T-helper 2 cell treated with Interferon-gamma antibody and Interleukin-4, amounts not matched to agents 5 μg/mL and 100 μg/mL, for 36 hours (primary cell): Measurements from ENCODE around the gene ADAM33.

ENCODE experiments used
- DNase-seq: peaks from one replicate; pipeline ENCODE4 v3.0.0; 2021; ENCODE audit warnings: low spot score
- H3K27ac Mint-ChIP-seq: one replicate; pipeline ENCODE4 v1.8.0; 2021; ENCODE audit warnings: mild to moderate bottlenecking, mixed read lengths
- H3K27me3 Mint-ChIP-seq: one replicate; pipeline ENCODE4 v1.8.0; 2021; ENCODE audit warnings: low read depth, mixed read lengths
- H3K36me3 Mint-ChIP-seq: one replicate; pipeline ENCODE4 v1.8.0; 2021; ENCODE audit warnings: low read depth, mixed read lengths
- H3K4me1 Mint-ChIP-seq: one replicate; pipeline ENCODE4 v1.8.0; 2021; ENCODE audit warnings: low read depth, mixed read lengths
- H3K4me3 Mint-ChIP-seq: one replicate; pipeline ENCODE4 v1.8.0; 2022; ENCODE audit warnings: mild to moderate bottlenecking, moderate library complexity, mixed read lengths
- H3K9me3 Mint-ChIP-seq: one replicate; pipeline ENCODE4 v1.8.0; 2021; ENCODE audit warnings: mixed read lengths

ADAM33 gene

DNA sequence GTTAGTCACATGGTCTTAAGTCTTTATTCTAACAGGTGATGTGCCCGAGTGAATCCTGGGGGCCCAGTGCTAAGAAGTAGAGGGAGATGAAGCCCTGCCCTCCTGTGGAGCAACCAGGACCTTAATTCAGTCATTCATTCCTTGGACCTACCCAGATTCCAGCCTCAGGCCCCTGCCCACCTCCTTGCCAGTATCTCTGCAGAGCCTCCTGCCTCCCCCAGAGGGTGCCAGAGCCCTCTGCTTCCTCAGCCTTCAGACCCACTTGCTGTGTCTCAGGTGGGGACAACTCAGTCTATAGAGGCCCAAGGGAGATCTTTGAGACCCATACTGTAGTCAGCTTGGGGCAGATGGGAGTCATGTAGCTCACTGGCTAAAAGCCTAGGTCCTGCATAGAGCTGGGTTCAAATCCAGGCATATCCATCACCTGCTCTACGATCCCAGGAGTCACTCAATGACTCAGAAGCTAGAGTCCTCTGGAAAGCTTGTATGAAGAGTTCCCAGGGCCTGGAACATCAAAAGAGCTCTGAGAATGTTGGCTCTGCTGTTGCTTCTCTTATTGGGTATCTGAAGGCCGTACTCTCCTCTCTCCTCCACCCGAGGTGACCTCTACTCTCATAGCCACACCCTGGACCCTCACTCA is 34.5 kb upstream of the ADAM33 start:
- Mint-ChIP-seq H3K9me3 (no peaks in the 10 kb centered on the region), H3K4me1 (peaks cover 11% of the 10 kb centered on the region), H3K4me3 (no peak overlapping the region), H3K27ac (no peak overlapping the region), H3K27me3 (peaks cover 7% of the 10 kb centered on the region), H3K36me3 (no peaks in the 10 kb centered on the region)
- no peak for DNase-seq

DNA sequence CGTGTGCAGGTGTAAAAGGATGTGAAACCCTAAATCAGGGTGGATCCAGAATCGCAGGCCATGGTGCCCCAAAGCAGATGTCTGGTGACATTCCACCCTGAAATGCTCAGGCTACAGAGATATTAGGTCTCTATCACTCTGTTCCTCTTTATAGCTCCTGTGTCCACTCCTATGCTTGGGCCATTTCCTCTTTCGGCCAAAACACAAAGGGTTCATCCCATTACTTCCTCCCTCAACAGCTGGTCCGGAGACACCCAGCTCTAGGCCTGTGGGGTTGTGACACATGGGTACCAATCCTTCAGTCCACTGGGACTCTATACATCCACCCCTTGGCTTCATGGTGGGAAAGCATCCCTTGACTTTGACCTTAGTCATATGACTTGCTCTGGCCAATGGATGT is 32.3 kb upstream of the ADAM33 start:
- no peaks in the 10 kb centered on the region for H3K9me3 Mint-ChIP-seq
- no peaks in the 10 kb centered on the region for H3K36me3 Mint-ChIP-seq
- H3K27ac Mint-ChIP-seq = no peak overlapping the region
- no peaks in the 10 kb centered on the region for H3K4me1 Mint-ChIP-seq
- no peak overlapping the region for H3K4me3 Mint-ChIP-seq
- DNase-seq = no peak
- no peaks in the 10 kb centered on the region for H3K27me3 Mint-ChIP-seq

DNA sequence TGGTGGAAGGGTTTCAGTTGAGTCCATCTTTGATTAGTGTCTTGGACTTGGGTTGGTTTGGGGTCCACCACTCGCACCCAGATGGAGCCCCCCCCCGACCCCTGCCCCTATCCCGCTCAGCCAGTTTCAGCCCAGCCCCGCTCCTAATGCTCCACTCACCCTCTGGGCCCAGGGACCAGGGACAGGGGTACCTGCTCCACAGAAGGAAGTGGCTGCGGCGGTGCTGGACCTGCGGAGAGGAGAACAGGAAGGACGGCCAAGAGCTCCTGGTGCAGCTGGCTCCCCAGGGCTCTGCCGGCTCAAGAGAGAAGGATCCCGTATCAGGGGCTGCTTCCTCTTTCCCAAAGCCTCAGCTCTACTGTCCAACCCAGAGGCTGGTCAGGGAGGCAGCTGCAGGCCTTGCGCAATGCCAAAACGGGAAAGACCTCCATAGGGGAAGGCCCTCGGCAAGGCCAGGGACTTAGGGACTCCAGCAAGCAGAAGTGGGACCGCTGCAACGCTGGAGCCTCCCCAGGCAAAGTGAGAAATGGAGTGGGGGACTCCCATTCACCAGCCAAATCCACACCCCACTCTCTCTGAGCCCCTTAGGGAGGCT is 30.6 kb upstream of the ADAM33 start, which contains the start of gene SIGLEC1:
Gene SIGLEC1 (minus strand): TSS at position 322 of the 595 bp plus-strand sequence. CDS start 5,472 bp downstream, outside the sequence.
- Mint-ChIP-seq H3K36me3 (no peaks in the 10 kb centered on the region), H3K27ac (no peak within 1 kb of the TSS), H3K27me3 (no peaks in the 10 kb centered on the region), H3K4me3 (no peak within 1 kb of the TSS), H3K9me3 (no peaks in the 10 kb centered on the region), H3K4me1 (no peaks in the 10 kb centered on the region)
- DNase-seq = no peak

DNA sequence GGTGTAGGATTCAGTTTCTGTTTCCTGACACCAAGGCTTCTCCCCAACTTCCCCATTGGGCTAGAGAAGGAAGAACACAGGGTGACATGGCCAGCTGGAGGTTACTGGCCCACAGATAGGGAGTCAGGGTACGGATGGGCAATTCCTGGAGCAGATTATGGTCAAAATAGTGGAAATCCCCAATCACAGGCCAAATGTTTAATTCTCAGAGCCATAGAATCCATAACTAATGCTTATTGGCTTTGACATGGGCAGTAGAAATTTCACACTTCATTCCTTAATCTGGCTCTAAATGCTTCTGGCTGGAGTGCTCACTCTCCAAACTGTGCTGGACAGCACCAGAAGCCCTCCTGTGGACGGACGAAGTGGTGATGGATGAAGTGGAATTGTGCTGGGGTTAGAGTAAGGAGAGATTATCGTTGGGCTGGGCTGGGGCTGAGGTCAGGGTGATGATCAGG is 29.7 kb upstream of the ADAM33 start:
- no peak overlapping the region for H3K4me3 Mint-ChIP-seq
- H3K27me3 Mint-ChIP-seq = no peaks in the 10 kb centered on the region
- no peaks in the 10 kb centered on the region for H3K4me1 Mint-ChIP-seq
- H3K9me3 Mint-ChIP-seq = no peaks in the 10 kb centered on the region
- H3K36me3 Mint-ChIP-seq = no peaks in the 10 kb centered on the region
- H3K27ac Mint-ChIP-seq = no peak overlapping the region
- DNase-seq = no peak

DNA sequence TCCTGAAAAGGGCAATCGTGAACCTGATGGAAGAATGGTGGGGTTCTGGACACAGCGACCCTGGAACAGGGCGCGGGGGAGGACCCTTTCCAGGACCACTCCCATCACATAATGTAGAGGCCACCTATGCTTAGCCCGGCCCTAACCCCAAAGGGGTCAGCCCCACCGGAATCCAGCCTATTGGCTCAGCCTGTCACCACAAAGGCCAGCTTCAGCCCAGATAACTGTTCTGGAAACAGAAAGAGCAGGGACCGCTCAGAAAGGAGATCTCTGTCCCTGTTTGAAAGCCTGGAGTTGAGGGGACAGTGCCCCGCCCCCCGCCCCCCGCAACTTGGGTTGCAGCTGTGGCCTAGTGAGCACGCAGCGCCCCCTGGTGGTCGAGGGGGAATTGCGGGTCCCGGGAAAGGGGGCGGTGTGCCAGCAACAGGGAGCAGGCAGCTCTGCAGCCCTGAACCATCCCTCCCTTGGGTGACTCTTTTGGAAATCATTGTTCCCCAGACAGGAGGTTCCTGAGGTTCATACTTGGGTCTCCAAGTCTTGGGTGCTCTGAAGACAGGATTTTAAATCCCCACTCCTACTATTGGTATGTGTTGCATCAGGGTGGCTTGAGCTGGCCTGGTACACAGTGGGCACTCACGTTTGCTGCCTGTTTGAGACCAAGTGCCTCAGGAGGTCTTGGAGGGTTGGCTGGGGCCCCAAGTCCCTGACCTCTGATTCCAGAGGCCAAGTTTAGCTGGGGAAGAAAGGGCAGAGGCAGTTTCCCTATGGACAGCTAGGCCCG is 29.1 kb upstream of the ADAM33 start:
- DNase-seq = peak; percentile 63

DNA sequence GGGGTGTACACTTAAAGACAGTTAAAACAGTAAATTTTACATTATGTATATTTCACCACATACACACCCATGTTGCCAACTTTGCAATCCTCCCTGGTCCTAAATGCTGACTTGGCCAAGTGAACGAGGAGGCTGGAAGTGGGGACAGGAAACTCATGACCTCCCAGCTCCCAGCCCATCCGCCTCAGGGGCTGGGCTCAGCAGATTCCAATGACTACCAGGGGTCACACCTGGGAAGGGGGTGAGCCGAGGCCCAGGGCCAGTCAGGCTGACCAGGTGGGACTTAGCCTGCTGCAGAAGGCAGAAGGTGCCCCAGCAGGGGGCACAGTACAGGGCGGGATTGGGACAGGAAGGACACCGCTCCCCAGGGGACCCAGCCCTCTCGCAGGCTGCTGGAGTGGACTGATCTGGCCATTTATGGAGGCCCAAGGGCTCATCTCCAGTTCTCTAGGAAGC is 28.2 kb upstream of the ADAM33 start:
- H3K27me3 Mint-ChIP-seq = no peaks in the 10 kb centered on the region
- DNase-seq = no peak
- no peaks in the 10 kb centered on the region for H3K9me3 Mint-ChIP-seq
- H3K27ac Mint-ChIP-seq = no peak overlapping the region
- no peaks in the 10 kb centered on the region for H3K4me1 Mint-ChIP-seq
- H3K36me3 Mint-ChIP-seq = no peaks in the 10 kb centered on the region
- no peak overlapping the region for H3K4me3 Mint-ChIP-seq

More for the DNA sequence above, 29.1 kb upstream of the ADAM33 start:
- Mint-ChIP-seq H3K4me1 (no peaks in the 10 kb centered on the region), H3K9me3 (no peaks in the 10 kb centered on the region), H3K27me3 (no peaks in the 10 kb centered on the region), H3K27ac (no peak overlapping the region), H3K36me3 (no peaks in the 10 kb centered on the region), H3K4me3 (no peak overlapping the region)

DNA sequence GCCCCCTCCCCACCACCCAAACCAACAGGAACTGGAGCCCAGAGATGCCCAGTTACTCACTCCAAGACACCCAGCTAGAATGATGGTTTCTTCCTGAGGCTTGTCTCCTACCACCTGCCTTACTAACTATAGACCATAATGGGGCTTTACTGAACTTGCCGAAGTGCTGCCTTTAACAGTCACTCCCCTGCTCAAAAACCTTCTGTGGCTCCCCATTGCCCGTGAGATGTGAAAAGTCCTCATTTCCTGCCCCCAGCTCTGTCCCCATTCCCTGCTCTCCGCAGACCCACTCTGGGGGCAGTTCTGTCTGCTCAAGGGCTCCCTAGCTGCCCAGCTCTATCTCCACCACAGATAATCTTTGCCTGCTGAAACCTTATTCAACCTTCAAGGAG is 25.7 kb upstream of the ADAM33 start:
- Mint-ChIP-seq H3K4me1 (no peaks in the 10 kb centered on the region), H3K9me3 (no peaks in the 10 kb centered on the region), H3K27me3 (no peaks in the 10 kb centered on the region), H3K27ac (no peak overlapping the region), H3K36me3 (no peaks in the 10 kb centered on the region), H3K4me3 (no peak overlapping the region)
- no peak for DNase-seq

- H3K9me3 Mint-ChIP-seq = no peaks in the 10 kb centered on the region
- DNase-seq = no peak
- no peaks in the 10 kb centered on the region for H3K36me3 Mint-ChIP-seq
- H3K27me3 Mint-ChIP-seq = no peaks in the 10 kb centered on the region
- H3K4me3 Mint-ChIP-seq = no peak overlapping the region
- no peak overlapping the region for H3K27ac Mint-ChIP-seq
- H3K4me1 Mint-ChIP-seq = no peaks in the 10 kb centered on the region
These were observed 25.1 kb upstream of the ADAM33 start for GRCh38 chr20:3706774-3707507.

- H3K4me1 Mint-ChIP-seq = no peaks in the 10 kb centered on the region
- DNase-seq = no peak
- no peaks in the 10 kb centered on the region for H3K9me3 Mint-ChIP-seq
- no peaks in the 10 kb centered on the region for H3K36me3 Mint-ChIP-seq
- H3K27ac Mint-ChIP-seq = no peak overlapping the region
- H3K27me3 Mint-ChIP-seq = no peaks in the 10 kb centered on the region
- H3K4me3 Mint-ChIP-seq = no peak overlapping the region
These were observed 24.3 kb upstream of the ADAM33 start for GRCh38 chr20:3705970-3706739.

DNA sequence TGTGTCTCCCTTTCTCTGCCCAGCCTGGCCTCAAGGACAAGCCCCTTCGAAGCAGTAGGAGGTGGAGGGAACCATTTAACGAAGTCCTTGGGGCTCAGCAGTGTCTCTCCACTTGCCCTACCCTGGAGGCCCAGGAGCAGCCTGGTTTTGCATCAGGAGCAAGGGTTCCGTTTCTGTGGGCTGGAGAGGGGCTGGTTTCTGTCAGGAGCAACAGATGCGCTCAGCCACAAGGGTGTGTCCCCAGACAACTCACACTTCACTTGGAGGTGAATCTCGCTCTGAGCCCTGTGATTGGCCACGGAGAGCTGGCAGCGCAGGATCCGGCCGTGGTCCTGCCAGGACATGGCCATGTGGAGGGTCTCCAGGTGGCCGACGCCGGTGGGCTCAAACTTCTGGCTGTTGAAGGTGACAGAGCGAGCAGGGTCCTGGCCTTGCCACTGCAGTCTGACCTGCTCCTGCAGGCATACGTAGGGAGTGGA is 23.7 kb upstream of the ADAM33 start:
- H3K36me3 Mint-ChIP-seq = no peaks in the 10 kb centered on the region
- H3K27ac Mint-ChIP-seq = no peak overlapping the region
- DNase-seq = no peak
- H3K9me3 Mint-ChIP-seq = no peaks in the 10 kb centered on the region
- no peaks in the 10 kb centered on the region for H3K4me1 Mint-ChIP-seq
- no peak overlapping the region for H3K4me3 Mint-ChIP-seq
- H3K27me3 Mint-ChIP-seq = no peaks in the 10 kb centered on the region

GRCh38 chr20:3704087-3704486 is 22.3 kb upstream of the ADAM33 start:
- no peak overlapping the region for H3K4me3 Mint-ChIP-seq
- no peak overlapping the region for H3K27ac Mint-ChIP-seq
- no peaks in the 10 kb centered on the region for H3K27me3 Mint-ChIP-seq
- H3K9me3 Mint-ChIP-seq = no peaks in the 10 kb centered on the region
- DNase-seq = no peak
- H3K36me3 Mint-ChIP-seq = no peaks in the 10 kb centered on the region
- no peaks in the 10 kb centered on the region for H3K4me1 Mint-ChIP-seq

GRCh38 chr20:3702611-3703391 is 21.0 kb upstream of the ADAM33 start:
- H3K27ac Mint-ChIP-seq = no peak overlapping the region
- H3K4me3 Mint-ChIP-seq = no peak overlapping the region
- H3K9me3 Mint-ChIP-seq = no peaks in the 10 kb centered on the region
- no peaks in the 10 kb centered on the region for H3K36me3 Mint-ChIP-seq
- no peaks in the 10 kb centered on the region for H3K27me3 Mint-ChIP-seq
- DNase-seq = no peak
- no peaks in the 10 kb centered on the region for H3K4me1 Mint-ChIP-seq
